Osteoblast (primary cell): ENCODE results near the gene KCNQ4. TPM values are rescaled to one million over a fixed set of nuclear protein-coding genes. Genes with fewer than 3 reads are reported as not detected.

Source experiments
- DNase-seq: peaks from one replicate; pipeline ENCODE4 v3.0.0; 2011; ENCODE audit warnings: low spot score, mixed read lengths; ENCODE audit not compliant: insufficient read length; ENCODE audit errors: missing footprints
- H2AFZ ChIP-seq: 2 replicates; pipeline ENCODE4 v1.6.0; 2011; ENCODE audit warnings: mild to moderate bottlenecking, low read length
- H3K27ac ChIP-seq: 2 replicates; pipeline ENCODE4 v1.5.1; 2011; ENCODE audit warnings: mild to moderate bottlenecking, low read depth, low read length, moderate library complexity
- H3K27me3 ChIP-seq: 2 replicates; pipeline ENCODE4 v1.6.0; 2012; ENCODE audit warnings: mild to moderate bottlenecking, control low read depth, inconsistent platforms, low read length, moderate library complexity; ENCODE audit not compliant: insufficient read depth
- H3K36me3 ChIP-seq: 2 replicates; pipeline ENCODE4 v1.5.1; 2011; ENCODE audit warnings: mild to moderate bottlenecking, low read length, control low read depth, moderate library complexity; ENCODE audit not compliant: insufficient read depth
- H3K4me1 ChIP-seq: 2 replicates; pipeline ENCODE4 v1.5.1; 2011; ENCODE audit warnings: mild to moderate bottlenecking, low read length, control low read depth, moderate library complexity; ENCODE audit not compliant: insufficient read depth
- H3K4me2 ChIP-seq: 2 replicates; pipeline ENCODE4 v1.6.0; 2011; ENCODE audit warnings: mild to moderate bottlenecking, low read length; ENCODE audit not compliant: insufficient read depth
- H3K4me3 ChIP-seq: fragments of 200-600 bp; sonication (generic); 3 replicates; pipeline ENCODE4 v1.5.1; 2012; ENCODE audit warnings: mild to moderate bottlenecking, low read length, inconsistent platforms; ENCODE audit not compliant: insufficient read depth
- H3K79me2 ChIP-seq: 2 replicates; pipeline ENCODE4 v1.6.0; 2012; ENCODE audit warnings: mild to moderate bottlenecking, low read length, control low read depth, inconsistent platforms; ENCODE audit not compliant: insufficient read depth
- H3K9me3 ChIP-seq: 2 replicates; pipeline ENCODE4 v1.5.1; 2011; ENCODE audit warnings: low read depth, low read length, control low read depth
- H4K20me1 ChIP-seq: 2 replicates; pipeline ENCODE4 v1.6.0; 2012; ENCODE audit warnings: mild to moderate bottlenecking, low read length, control low read depth; ENCODE audit not compliant: insufficient read depth
- total RNA-seq: library from RNA; depleted of rRNA; stranded (reverse); fragments of >200 nt; gene quantifications from 2 replicates; pipeline ENCODE4 v1.2.3, GENCODE V29; 2012
- TF ChIP-seq, protein P1 (sequence below): IDR thresholded peaks from 2 replicates; pipeline ENCODE4 v1.5.1; 2011; ENCODE audit warnings: mild to moderate bottlenecking, low read depth, low read length, moderate library complexity; ENCODE audit errors: extremely low read depth

KCNQ4 gene
- total RNA-seq, 1 donor: not detected

- H2AFZ ChIP-seq: no peak overlapping the region
- no peaks in the 10 kb centered on the region for H3K79me2 ChIP-seq
- H3K36me3 ChIP-seq: no peaks in the 10 kb centered on the region
- no peak overlapping the region for H3K4me3 ChIP-seq
- no peaks in the 10 kb centered on the region for H3K9me3 ChIP-seq
- DNase-seq: peak; percentile 86
- H3K4me2 ChIP-seq: no peak overlapping the region
- no peaks in the 10 kb centered on the region for H3K4me1 ChIP-seq
- H3K27me3 ChIP-seq: peaks cover 39% of the 10 kb centered on the region
- TF ChIP-seq, protein P1, sequence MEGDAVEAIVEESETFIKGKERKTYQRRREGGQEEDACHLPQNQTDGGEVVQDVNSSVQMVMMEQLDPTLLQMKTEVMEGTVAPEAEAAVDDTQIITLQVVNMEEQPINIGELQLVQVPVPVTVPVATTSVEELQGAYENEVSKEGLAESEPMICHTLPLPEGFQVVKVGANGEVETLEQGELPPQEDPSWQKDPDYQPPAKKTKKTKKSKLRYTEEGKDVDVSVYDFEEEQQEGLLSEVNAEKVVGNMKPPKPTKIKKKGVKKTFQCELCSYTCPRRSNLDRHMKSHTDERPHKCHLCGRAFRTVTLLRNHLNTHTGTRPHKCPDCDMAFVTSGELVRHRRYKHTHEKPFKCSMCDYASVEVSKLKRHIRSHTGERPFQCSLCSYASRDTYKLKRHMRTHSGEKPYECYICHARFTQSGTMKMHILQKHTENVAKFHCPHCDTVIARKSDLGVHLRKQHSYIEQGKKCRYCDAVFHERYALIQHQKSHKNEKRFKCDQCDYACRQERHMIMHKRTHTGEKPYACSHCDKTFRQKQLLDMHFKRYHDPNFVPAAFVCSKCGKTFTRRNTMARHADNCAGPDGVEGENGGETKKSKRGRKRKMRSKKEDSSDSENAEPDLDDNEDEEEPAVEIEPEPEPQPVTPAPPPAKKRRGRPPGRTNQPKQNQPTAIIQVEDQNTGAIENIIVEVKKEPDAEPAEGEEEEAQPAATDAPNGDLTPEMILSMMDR: no peak
- no peaks in the 10 kb centered on the region for H4K20me1 ChIP-seq
- no peak overlapping the region for H3K27ac ChIP-seq
Observed at GRCh38 chr1:40789661-40790430, 6.3 kb downstream of the KCNQ4 start.

DNA sequence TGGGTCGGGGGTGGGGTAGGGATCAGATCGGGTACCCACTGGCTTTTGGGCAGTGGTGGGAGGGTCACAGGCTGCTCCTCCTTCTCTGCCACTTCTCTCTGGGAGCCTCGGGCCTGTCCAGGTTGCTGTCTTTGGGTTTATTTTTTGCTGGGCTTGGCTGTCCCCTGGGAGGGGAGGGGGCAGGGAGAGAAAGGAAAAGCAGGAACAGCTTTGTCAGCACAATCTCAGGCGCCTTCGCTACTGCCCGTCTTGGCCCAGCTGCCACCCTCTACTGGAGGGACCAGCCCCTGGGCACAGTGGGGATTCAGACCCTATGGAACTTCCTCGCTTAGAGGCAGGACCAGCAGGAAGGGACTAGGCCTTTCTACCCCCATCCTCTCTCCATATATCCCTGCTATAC is 8.4 kb downstream of the KCNQ4 start:
- peak; percentile 77 for DNase-seq

GRCh38 chr1:40793617-40794016 is 10.0 kb downstream of the KCNQ4 start:
- TF ChIP-seq, protein P1: no peak
- H2AFZ ChIP-seq: no peak overlapping the region
- no peaks in the 10 kb centered on the region for H3K79me2 ChIP-seq
- no peaks in the 10 kb centered on the region for H4K20me1 ChIP-seq
- no peaks in the 10 kb centered on the region for H3K9me3 ChIP-seq
- peaks cover 5% of the 10 kb centered on the region for H3K4me1 ChIP-seq
- peaks cover 38% of the 10 kb centered on the region for H3K27me3 ChIP-seq
- DNase-seq: no peak
- H3K27ac ChIP-seq: no peak overlapping the region
- no peak overlapping the region for H3K4me2 ChIP-seq
- H3K4me3 ChIP-seq: no peak overlapping the region
- H3K36me3 ChIP-seq: no peaks in the 10 kb centered on the region

More for the DNA sequence above, 8.4 kb downstream of the KCNQ4 start:
- H4K20me1 ChIP-seq: no peaks in the 10 kb centered on the region
- H3K36me3 ChIP-seq: no peaks in the 10 kb centered on the region
- peaks cover 38% of the 10 kb centered on the region for H3K27me3 ChIP-seq
- no peak overlapping the region for H3K4me2 ChIP-seq
- peaks cover 2% of the 10 kb centered on the region for H3K4me1 ChIP-seq
- H3K79me2 ChIP-seq: no peaks in the 10 kb centered on the region
- H3K27ac ChIP-seq: no peak overlapping the region
- H3K4me3 ChIP-seq: no peak overlapping the region
- H3K9me3 ChIP-seq: no peaks in the 10 kb centered on the region
- TF ChIP-seq, protein P1: no peak
- H2AFZ ChIP-seq: no peak overlapping the region

- TF ChIP-seq, protein P1: no peak
- no peak overlapping the region for H3K27ac ChIP-seq
- H3K36me3 ChIP-seq: no peaks in the 10 kb centered on the region
- no peak overlapping the region for H3K4me2 ChIP-seq
- H3K4me3 ChIP-seq: no peak overlapping the region
- peaks cover 35% of the 10 kb centered on the region for H3K27me3 ChIP-seq
- H2AFZ ChIP-seq: no peak overlapping the region
- no peaks in the 10 kb centered on the region for H3K79me2 ChIP-seq
- peak; percentile 58 for DNase-seq
- no peaks in the 10 kb centered on the region for H3K9me3 ChIP-seq
- peaks cover 5% of the 10 kb centered on the region for H3K4me1 ChIP-seq
- H4K20me1 ChIP-seq: no peaks in the 10 kb centered on the region
Observed at GRCh38 chr1:40794048-40794447, 10.5 kb downstream of the KCNQ4 start.
